Retinal pigment epithelial cell (primary cell): ENCODE measurements around the gene WWC1.

Experiments used
- DNase-seq: peaks from one replicate; pipeline ENCODE4 v3.0.0-alpha.2; 2010; ENCODE audit warnings: low read depth
- H3K4me3 ChIP-seq: 2 replicates; pipeline ENCODE4 v1.5.1; 2011; ENCODE audit warnings: mild to moderate bottlenecking, low read length, control low read depth, moderate library complexity
- CTCF ChIP-seq: conservative IDR thresholded peaks from 2 replicates; pipeline ENCODE4 v1.5.1; 2011; ENCODE audit warnings: low read depth, low read length, control low read depth, inconsistent platforms

WWC1 gene

GRCh38 chr5:168464641-168465040, 173.2 kb downstream of the WWC1 start:
- TF ChIP-seq CTCF = no peak
- no peak for DNase-seq
- no peak overlapping the region for H3K4me3 ChIP-seq

GRCh38 chr5:168467755-168468330, 176.4 kb downstream of the WWC1 start:
- DNase-seq = no peak
- TF ChIP-seq CTCF = no peak
- no peak overlapping the region for H3K4me3 ChIP-seq

GRCh38 chr5:168468836-168469235, 177.4 kb downstream of the WWC1 start:
- no peak overlapping the region for H3K4me3 ChIP-seq
- DNase-seq = no peak
- no peak for TF ChIP-seq CTCF

GRCh38 chr5:168469816-168470215, 178.4 kb downstream of the WWC1 start:
- no peak for DNase-seq
- no peak for TF ChIP-seq CTCF
- H3K4me3 ChIP-seq = no peak overlapping the region

GRCh38 chr5:168471785-168472184, 180.3 kb downstream of the WWC1 start:
- H3K4me3 ChIP-seq = no peak overlapping the region
- no peak for DNase-seq
- no peak for TF ChIP-seq CTCF

GRCh38 chr5:168472329-168472728, 180.9 kb downstream of the WWC1 start:
- no peak overlapping the region for H3K4me3 ChIP-seq
- TF ChIP-seq CTCF = peak; percentile 55
- DNase-seq = peak; percentile 68

- TF ChIP-seq CTCF = no peak
- no peak overlapping the region for H3K4me3 ChIP-seq
- no peak for DNase-seq
Measured at GRCh38 chr5:168474319-168474718, 182.9 kb downstream of the WWC1 start.
